ENCODE measurements around the gene KNOP1. TPM values are rescaled to one million over a fixed set of nuclear protein-coding genes. Genes with fewer than 3 reads are reported as not detected.

The KNOP1 gene
- total and polyA plus RNA-seq, 4 experiments from 2014 or later, result 4.0 to 16.6 (median 15.3) TPM

DNA sequence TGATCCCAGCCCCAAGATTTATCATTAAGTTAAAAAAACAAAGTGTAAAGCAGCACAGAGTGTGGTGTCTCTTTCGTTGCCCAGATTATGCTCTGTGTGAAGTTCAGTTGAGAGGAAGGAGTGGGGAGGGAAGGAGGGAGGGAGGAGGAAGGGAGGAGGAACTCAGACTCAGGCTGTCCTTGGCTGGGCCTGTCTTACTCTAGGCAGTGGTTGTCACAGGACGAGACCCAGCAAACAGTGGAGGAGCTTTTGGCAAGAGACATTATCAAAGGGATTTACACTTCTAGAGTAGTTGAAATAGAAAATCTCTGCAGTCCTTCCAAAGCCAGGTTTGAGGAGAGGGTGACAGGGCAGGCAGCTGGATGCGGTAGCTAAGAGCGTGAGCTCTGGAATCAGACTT lies 27.8 kb downstream of the KNOP1 start:
- Mint-ChIP-seq H3K4me1 (peaks cover 27 to 57% (median 32%) of the 10 kb centered on the region in 4 donors), H3K36me3 (peaks cover 33 to 37% of the 10 kb centered on the region in 2 donors), H3K4me3 (peak overlapping the region in 6 of 8 donors; percentile 20 to 60 (median 42)), H3K27ac (peak overlapping the region in 6 of 7 donors; percentile 22 to 85 (median 65)), H3K27me3 (no peaks in the 10 kb centered on the region), H3K9me3 (peaks cover 0 to 5% (median 2%) of the 10 kb centered on the region in 8 donors)
- ChIA-PET POLR2A (ENCODE audit: partially characterized antibody) (interaction anchor here (2.5 kb wide), 1 partner anchor 28 kb away, joined by 7 read pairs; the partner anchor contains the start of genes IQCK and KNOP1), CTCF (ENCODE audit: partially characterized antibody) (no interaction called here)
- no peak for DNase-seq
- H3K9me3 ChIP-seq (ENCODE audit: control insufficient read depth in 1 of 2, low read length in 2 of 2), result no peaks in the 10 kb centered on the region
- peaks cover 7% of the 10 kb centered on the region for H3K36me3 ChIP-seq (ENCODE audit: insufficient read depth, low read length)
- peaks cover 26% of the 10 kb centered on the region for H3K4me1 ChIP-seq (ENCODE audit: insufficient read depth, low read length)
- intact Hi-C loops (cut with micrococcal nuclease), result no loop called here
- no peak overlapping the region for H3K4me3 ChIP-seq (ENCODE audit: low read length in 2 of 2)
- no peak overlapping the region for H3K27ac ChIP-seq (ENCODE audit: low read depth, low read length)
- no peaks in the 10 kb centered on the region for H3K27me3 ChIP-seq (ENCODE audit: insufficient read depth, low read length)

DNA sequence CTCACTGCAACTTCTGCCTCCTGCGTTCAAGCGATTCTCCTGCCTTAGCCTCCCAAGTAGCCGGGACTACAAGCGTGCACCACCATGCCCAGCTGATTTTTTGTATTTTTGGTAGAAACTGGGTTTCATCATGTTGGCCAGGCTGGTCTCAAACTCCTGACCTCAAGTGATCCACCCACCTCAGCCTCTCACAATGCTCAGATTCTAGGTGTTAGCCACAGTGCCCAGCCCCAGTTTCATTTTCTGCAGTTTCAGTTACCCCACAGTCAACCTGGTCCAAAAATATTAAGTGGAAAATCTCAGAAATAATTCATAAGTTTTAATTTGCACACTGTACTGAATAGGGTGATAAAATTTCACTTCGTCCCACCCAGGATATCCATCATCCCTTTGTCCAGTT lies 28.7 kb downstream of the KNOP1 start:
- no peaks in the 10 kb centered on the region for H3K27me3 ChIP-seq (ENCODE audit: insufficient read depth, low read length)
- no peaks in the 10 kb centered on the region for H3K27me3 Mint-ChIP-seq
- ChIA-PET CTCF (ENCODE audit: partially characterized antibody) (no interaction called here), POLR2A (ENCODE audit: partially characterized antibody) (interaction anchor here (1.3 to 2.5 kb wide), 2 partner anchors 10 to 29 kb away, joined by 3 to 7 read pairs; partner anchors contain the start of genes IQCK and KNOP1)
- H3K4me1 ChIP-seq (ENCODE audit: insufficient read depth, low read length), result peaks cover 23% of the 10 kb centered on the region
- peak overlapping the region in 6 of 7 donors; percentile 31 to 73 (median 50) for H3K27ac Mint-ChIP-seq
- H3K4me3 Mint-ChIP-seq, result peak overlapping the region in 3 of 8 donors; percentile 40 to 60 (median 44)
- peaks cover 39 to 44% of the 10 kb centered on the region in 2 donors for H3K36me3 Mint-ChIP-seq
- intact Hi-C loops (cut with micrococcal nuclease), result no loop called here
- H3K36me3 ChIP-seq (ENCODE audit: insufficient read depth, low read length), result peaks cover 9% of the 10 kb centered on the region
- peaks cover 24 to 51% (median 29%) of the 10 kb centered on the region in 4 donors for H3K4me1 Mint-ChIP-seq
- DNase-seq, result no peak
- no peak overlapping the region for H3K27ac ChIP-seq (ENCODE audit: low read depth, low read length)
- no peaks in the 10 kb centered on the region for H3K9me3 ChIP-seq (ENCODE audit: control insufficient read depth in 1 of 2, low read length in 2 of 2)
- H3K9me3 Mint-ChIP-seq, result peaks cover 0 to 10% (median 4%) of the 10 kb centered on the region in 8 donors
- H3K4me3 ChIP-seq (ENCODE audit: low read length in 2 of 2), result no peak overlapping the region

DNA sequence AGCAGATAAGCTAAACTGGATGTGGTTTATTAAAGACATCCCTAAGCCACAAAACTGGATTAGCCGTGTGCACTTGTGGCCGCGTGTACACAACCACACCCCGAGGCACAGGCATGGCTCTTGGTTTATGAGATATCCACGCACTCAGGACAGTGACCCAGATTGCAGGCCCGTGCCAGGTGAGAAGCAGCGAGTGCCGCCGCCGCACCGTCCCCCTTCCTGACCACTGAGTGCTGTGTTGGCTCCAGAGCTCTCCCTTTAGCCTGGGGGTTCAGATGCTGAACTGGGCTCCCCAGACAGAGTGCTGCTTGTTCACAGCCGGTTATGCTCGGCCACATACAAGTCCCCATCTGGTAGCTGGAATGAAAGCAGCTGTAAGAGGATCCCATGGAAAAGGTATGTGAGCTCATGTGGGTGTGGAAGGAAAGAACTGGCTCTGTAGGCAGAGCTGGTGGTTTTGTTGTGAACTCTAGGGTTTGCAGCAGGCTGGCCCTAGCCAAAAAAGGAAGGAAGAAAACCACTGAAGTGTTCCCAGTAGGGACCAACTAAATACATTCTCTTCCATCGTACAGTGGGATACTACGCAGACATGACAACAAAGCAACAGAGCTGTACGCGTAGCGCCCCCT lies 29.5 kb downstream of the KNOP1 start:
- intact Hi-C loops (cut with micrococcal nuclease), result no loop called here
- POLR2A ChIA-PET (ENCODE audit: partially characterized antibody), result interaction anchor here (1.1 to 1.3 kb wide), 2 partner anchors 11 to 29 kb away, joined by 3 to 4 read pairs; partner anchors contain the start of genes IQCK and KNOP1
- Mint-ChIP-seq H3K9me3 (peaks cover 0 to 11% (median 4%) of the 10 kb centered on the region in 8 donors), H3K4me1 (peaks cover 22 to 47% (median 24%) of the 10 kb centered on the region in 4 donors), H3K27me3 (no peaks in the 10 kb centered on the region), H3K36me3 (peaks cover 43 to 49% of the 10 kb centered on the region in 2 donors), H3K27ac (peak overlapping the region in 2 of 7 donors; percentile 42 to 50), H3K4me3 (peak overlapping the region in 4 of 8 donors; percentile 2 to 45 (median 23))
- H3K27me3 ChIP-seq (ENCODE audit: insufficient read depth, low read length), result no peaks in the 10 kb centered on the region
- H3K4me3 ChIP-seq (ENCODE audit: low read length in 2 of 2), result no peak overlapping the region
- no peaks in the 10 kb centered on the region for H3K9me3 ChIP-seq (ENCODE audit: control insufficient read depth in 1 of 2, low read length in 2 of 2)
- CTCF ChIA-PET (ENCODE audit: partially characterized antibody), result interaction anchor here (0.5 kb wide), 1 partner anchor 419 kb away, joined by 3 read pairs; no protein-coding TSS in a partner anchor
- peaks cover 10% of the 10 kb centered on the region for H3K36me3 ChIP-seq (ENCODE audit: insufficient read depth, low read length)
- DNase-seq, result peak in 1 of 5 donors; percentile 3
- H3K27ac ChIP-seq (ENCODE audit: low read depth, low read length), result no peak overlapping the region
- H3K4me1 ChIP-seq (ENCODE audit: insufficient read depth, low read length), result peaks cover 23% of the 10 kb centered on the region

DNA sequence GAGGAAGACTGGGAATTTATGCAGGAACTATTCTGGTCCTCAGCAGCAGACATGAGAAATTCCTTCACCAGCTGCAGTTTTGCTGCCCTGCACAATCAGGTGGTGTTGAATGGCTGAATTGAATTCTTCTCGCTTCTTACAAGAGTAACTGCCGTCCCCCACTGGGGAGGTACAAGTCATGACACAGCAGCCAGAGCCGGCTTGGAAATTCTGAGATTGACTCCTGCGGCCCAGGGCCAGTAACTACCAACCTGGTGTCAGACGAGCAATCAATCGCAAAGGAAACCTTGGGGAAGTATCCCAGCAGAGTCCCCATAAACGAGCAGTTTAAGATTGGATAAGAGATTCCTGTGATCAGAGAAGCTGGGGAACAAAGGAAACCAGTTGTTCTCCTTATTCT lies 30.7 kb downstream of the KNOP1 start:
- H3K27me3 ChIP-seq (ENCODE audit: insufficient read depth, low read length), result no peaks in the 10 kb centered on the region
- Mint-ChIP-seq H3K4me3 (no peak overlapping the region), H3K27ac (peak overlapping the region in 4 of 7 donors; percentile 23 to 78 (median 59)), H3K4me1 (peaks cover 20 to 40% (median 23%) of the 10 kb centered on the region in 4 donors), H3K9me3 (peaks cover 0 to 14% (median 4%) of the 10 kb centered on the region in 8 donors), H3K36me3 (peaks cover 52 to 55% of the 10 kb centered on the region in 2 donors), H3K27me3 (no peaks in the 10 kb centered on the region)
- ChIA-PET CTCF (ENCODE audit: partially characterized antibody) (interaction anchor here (0.5 kb wide), 1 partner anchor 93 kb away, joined by 5 read pairs; no protein-coding TSS in a partner anchor), POLR2A (ENCODE audit: partially characterized antibody) (no interaction called here)
- intact Hi-C loops (cut with micrococcal nuclease), result no loop called here
- peaks cover 13% of the 10 kb centered on the region for H3K36me3 ChIP-seq (ENCODE audit: insufficient read depth, low read length)
- no peaks in the 10 kb centered on the region for H3K9me3 ChIP-seq (ENCODE audit: control insufficient read depth in 1 of 2, low read length in 2 of 2)
- no peak for DNase-seq
- H3K4me1 ChIP-seq (ENCODE audit: insufficient read depth, low read length), result peaks cover 23% of the 10 kb centered on the region
- no peak overlapping the region for H3K4me3 ChIP-seq (ENCODE audit: low read length in 2 of 2)
- no peak overlapping the region for H3K27ac ChIP-seq (ENCODE audit: low read depth, low read length)

DNA sequence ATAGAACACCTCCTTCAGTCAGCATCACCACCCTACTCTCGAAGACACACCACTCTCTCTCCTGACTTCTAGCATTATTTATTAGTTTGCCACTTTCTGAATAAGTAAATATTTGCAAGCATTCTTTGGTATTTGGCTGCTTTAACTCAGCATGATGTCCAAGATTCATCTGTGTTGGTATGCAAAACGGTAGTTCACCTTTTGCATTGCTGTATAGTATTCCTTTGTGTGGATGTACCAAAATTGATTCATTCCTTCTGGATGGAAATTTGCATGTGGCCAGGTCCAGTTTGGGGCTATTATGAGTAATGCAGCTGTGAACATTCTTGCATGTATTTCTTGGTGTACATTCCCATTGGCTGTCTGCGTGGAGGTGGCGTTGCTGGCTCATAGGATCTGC lies 32.9 kb downstream of the KNOP1 start:
- no peak for DNase-seq
- H3K4me3 Mint-ChIP-seq, result no peak overlapping the region
- H3K4me1 ChIP-seq (ENCODE audit: insufficient read depth, low read length), result peaks cover 20% of the 10 kb centered on the region
- no peak overlapping the region for H3K4me3 ChIP-seq (ENCODE audit: low read length in 2 of 2)
- H3K27ac Mint-ChIP-seq, result peak overlapping the region in 2 of 7 donors; percentile 4 to 50
- ChIA-PET POLR2A (ENCODE audit: partially characterized antibody) (no interaction called here), CTCF (ENCODE audit: partially characterized antibody) (interaction anchor here (1.1 kb wide), 1 partner anchor 11 kb away, joined by 3 read pairs; no protein-coding TSS in a partner anchor)
- H3K9me3 Mint-ChIP-seq, result peaks cover 0 to 14% (median 4%) of the 10 kb centered on the region in 8 donors
- no peaks in the 10 kb centered on the region for H3K27me3 ChIP-seq (ENCODE audit: insufficient read depth, low read length)
- intact Hi-C loops (cut with micrococcal nuclease), result no loop called here
- H3K27ac ChIP-seq (ENCODE audit: low read depth, low read length), result no peak overlapping the region
- no peaks in the 10 kb centered on the region for H3K27me3 Mint-ChIP-seq
- H3K4me1 Mint-ChIP-seq, result peaks cover 16 to 29% (median 21%) of the 10 kb centered on the region in 4 donors
- H3K36me3 ChIP-seq (ENCODE audit: insufficient read depth, low read length), result peaks cover 9% of the 10 kb centered on the region
- no peaks in the 10 kb centered on the region for H3K9me3 ChIP-seq (ENCODE audit: control insufficient read depth in 1 of 2, low read length in 2 of 2)
- H3K36me3 Mint-ChIP-seq, result peaks cover 57 to 58% of the 10 kb centered on the region in 2 donors

DNA sequence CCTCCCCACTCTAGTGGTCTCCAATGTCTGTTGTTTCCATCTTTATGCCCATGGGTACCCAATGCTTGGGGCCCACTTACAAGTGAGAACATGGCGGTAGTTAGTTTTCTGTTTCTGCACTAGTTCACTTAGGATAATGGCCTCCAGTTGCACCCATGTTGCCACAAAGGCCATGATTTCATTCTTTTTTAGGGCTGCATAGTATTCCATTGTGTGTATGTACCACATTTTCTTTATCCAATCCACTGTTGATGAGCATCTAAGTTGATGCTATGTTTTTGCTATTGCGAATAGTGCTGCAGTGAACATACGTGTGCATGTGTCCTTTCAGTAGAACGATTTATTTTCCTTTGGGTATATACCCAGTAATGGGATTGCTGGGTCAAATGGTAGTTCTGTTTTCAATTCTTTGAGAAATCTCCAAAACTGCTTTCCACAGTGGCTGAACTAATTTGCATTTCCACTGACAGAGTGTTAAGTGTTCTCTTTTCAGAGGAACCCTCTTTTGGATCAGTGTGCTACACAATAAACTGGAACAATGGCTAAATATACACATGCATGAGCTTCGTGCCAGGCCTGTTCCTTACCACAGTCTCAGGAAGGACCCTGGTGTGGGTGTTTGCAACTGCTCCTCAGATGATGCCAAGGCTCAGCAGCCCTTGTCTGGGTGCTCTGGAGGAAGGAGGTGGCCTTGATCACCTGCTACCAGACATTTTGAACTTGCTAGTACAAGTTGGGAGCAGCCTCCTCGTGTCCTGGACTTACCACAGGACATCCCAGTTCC lies 34.4 kb downstream of the KNOP1 start:
- peaks cover 8% of the 10 kb centered on the region for H3K4me1 ChIP-seq (ENCODE audit: insufficient read depth, low read length)
- H3K36me3 Mint-ChIP-seq, result peaks cover 60% of the 10 kb centered on the region in 2 donors
- CTCF ChIA-PET (ENCODE audit: partially characterized antibody), result interaction anchor here (1.1 kb wide), 1 partner anchor 10 kb away, joined by 3 read pairs; no protein-coding TSS in a partner anchor

DNA sequence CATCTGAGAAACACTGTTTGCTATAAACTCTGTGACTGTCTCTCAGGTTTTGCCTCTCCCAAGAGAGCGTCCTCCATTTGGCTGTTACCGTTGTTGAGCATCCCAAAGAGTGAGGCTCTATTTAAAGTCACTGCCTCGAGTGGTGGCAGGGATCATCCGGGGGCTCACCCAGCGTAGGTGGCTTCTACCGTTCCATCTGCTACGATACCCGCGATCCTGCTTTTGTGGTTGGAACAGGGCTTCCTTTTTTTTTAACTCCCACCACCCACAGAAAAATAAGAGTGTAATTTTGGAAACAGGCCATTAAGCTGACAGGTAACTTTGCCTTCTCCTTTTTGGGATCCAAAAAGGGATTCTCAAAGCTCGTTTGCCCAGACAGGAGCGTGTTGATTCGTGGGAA lies 36.4 kb downstream of the KNOP1 start:
- H3K36me3 ChIP-seq (ENCODE audit: insufficient read depth, low read length), result peaks cover 9% of the 10 kb centered on the region
- no peak for DNase-seq
- peaks cover 0 to 2% (median 0%) of the 10 kb centered on the region in 4 donors for H3K4me1 Mint-ChIP-seq
- H3K9me3 Mint-ChIP-seq, result peaks cover 0 to 14% (median 4%) of the 10 kb centered on the region in 8 donors
- H3K27me3 Mint-ChIP-seq, result no peaks in the 10 kb centered on the region
- no peak overlapping the region for H3K27ac ChIP-seq (ENCODE audit: low read depth, low read length)
- ChIA-PET POLR2A (ENCODE audit: partially characterized antibody) (no interaction called here), CTCF (ENCODE audit: partially characterized antibody) (no interaction called here)
- no peak overlapping the region for H3K4me3 Mint-ChIP-seq
- peaks cover 55 to 60% of the 10 kb centered on the region in 2 donors for H3K36me3 Mint-ChIP-seq
- H3K27ac Mint-ChIP-seq, result peak overlapping the region in 1 of 7 donors; percentile 65
- H3K4me3 ChIP-seq (ENCODE audit: low read length in 2 of 2), result no peak overlapping the region
- intact Hi-C loops (cut with micrococcal nuclease), result no loop called here
- H3K4me1 ChIP-seq (ENCODE audit: insufficient read depth, low read length), result no peaks in the 10 kb centered on the region
- H3K9me3 ChIP-seq (ENCODE audit: control insufficient read depth in 1 of 2, low read length in 2 of 2), result no peaks in the 10 kb centered on the region
- H3K27me3 ChIP-seq (ENCODE audit: insufficient read depth, low read length), result no peaks in the 10 kb centered on the region

More for the DNA sequence above, 34.4 kb downstream of the KNOP1 start:
- no peak for DNase-seq
- peaks cover 7 to 15% (median 8%) of the 10 kb centered on the region in 4 donors for H3K4me1 Mint-ChIP-seq
- POLR2A ChIA-PET (ENCODE audit: partially characterized antibody), result no interaction called here
- H3K4me3 Mint-ChIP-seq, result no peak overlapping the region
- H3K36me3 ChIP-seq (ENCODE audit: insufficient read depth, low read length), result peaks cover 9% of the 10 kb centered on the region
- H3K9me3 ChIP-seq (ENCODE audit: control insufficient read depth in 1 of 2, low read length in 2 of 2), result no peaks in the 10 kb centered on the region
- H3K27me3 ChIP-seq (ENCODE audit: insufficient read depth, low read length), result no peaks in the 10 kb centered on the region
- H3K27ac Mint-ChIP-seq, result no peak overlapping the region
- no peaks in the 10 kb centered on the region for H3K27me3 Mint-ChIP-seq
- H3K27ac ChIP-seq (ENCODE audit: low read depth, low read length), result no peak overlapping the region
- intact Hi-C loops (cut with micrococcal nuclease), result no loop called here
- H3K9me3 Mint-ChIP-seq, result peaks cover 0 to 14% (median 4%) of the 10 kb centered on the region in 8 donors
- no peak overlapping the region for H3K4me3 ChIP-seq (ENCODE audit: low read length in 2 of 2)

All from CD4-positive, alpha-beta memory T cell (primary cell).